RPMI7951 (cell line): ENCODE data around the gene MAP2K7. TPM values are rescaled to one million over a fixed set of nuclear protein-coding genes. Genes with fewer than 3 reads are reported as not detected.
"Not testable (repeated sequence)": the region's sequence is repeated elsewhere in the genome, so short reads cannot be mapped to it uniquely, and the experiment has no call there.

Experiments
- DNase-seq: peaks from one replicate; pipeline ENCODE4 v3.0.0-alpha.2; 2012; ENCODE audit warnings: low read depth
- total RNA-seq: library from RNA; depleted of rRNA; stranded (reverse); fragments of >200 nt; shearing (Covaris generic); gene quantifications from 2 replicates; pipeline ENCODE4 v1.2.3, GENCODE V29; 2014

Gene MAP2K7
- total RNA-seq, 1 experiment from 2014 or later: 5.0 TPM

- DNase-seq: not testable (repeated sequence)
Observed at GRCh38 chr19:7930030-7930429, 26.4 kb downstream of the MAP2K7 start.

- DNase-seq: no peak
Observed at GRCh38 chr19:7930765-7931164, 27.1 kb downstream of the MAP2K7 start.

GRCh38 chr19:7931221-7932061, 27.8 kb downstream of the MAP2K7 start:
- no peak for DNase-seq

- no peak for DNase-seq
Observed at GRCh38 chr19:7932276-7932929, 28.7 kb downstream of the MAP2K7 start.

- no peak for DNase-seq
Observed at GRCh38 chr19:7932930-7933300, 29.2 kb downstream of the MAP2K7 start.

GRCh38 chr19:7933411-7933810, 29.7 kb downstream of the MAP2K7 start:
- DNase-seq: no peak

- DNase-seq: no peak
Observed at GRCh38 chr19:7933828-7934725, 30.4 kb downstream of the MAP2K7 start.

GRCh38 chr19:7934766-7935165, 31.1 kb downstream of the MAP2K7 start:
- DNase-seq: no peak

- DNase-seq: no peak
Observed at GRCh38 chr19:7940841-7941240, 37.2 kb downstream of the MAP2K7 start.

GRCh38 chr19:7941895-7942596, 38.4 kb downstream of the MAP2K7 start:
- DNase-seq: no peak

- no peak for DNase-seq
Observed at GRCh38 chr19:7942981-7943443, 39.3 kb downstream of the MAP2K7 start.

GRCh38 chr19:7943444-7944176, 39.9 kb downstream of the MAP2K7 start, which contains the start of gene TIMM44:
TSS of gene TIMM44 (minus strand) at chr19:7943666. CDS start at chr19:7943651, 15 bp downstream.
- peak; percentile 100 for DNase-seq

- peak; percentile 86 for DNase-seq
Observed at GRCh38 chr19:7944177-7944761, 40.6 kb downstream of the MAP2K7 start.

- DNase-seq: no peak
Observed at GRCh38 chr19:7947939-7948338, 44.3 kb downstream of the MAP2K7 start.

GRCh38 chr19:7953060-7953459, 49.4 kb downstream of the MAP2K7 start:
- DNase-seq: peak; percentile 11

GRCh38 chr19:7953576-7953975, 49.9 kb downstream of the MAP2K7 start:
- DNase-seq: no peak

- DNase-seq: no peak
Observed at GRCh38 chr19:7955696-7956095, 52.0 kb downstream of the MAP2K7 start.

- no peak for DNase-seq
Observed at GRCh38 chr19:7959211-7959610, 55.5 kb downstream of the MAP2K7 start.

- DNase-seq: not testable (repeated sequence)
Observed at GRCh38 chr19:7961082-7961481, 57.4 kb downstream of the MAP2K7 start.

- no peak for DNase-seq
Observed at GRCh38 chr19:7961920-7962626, 58.4 kb downstream of the MAP2K7 start.
